Right cardiac atrium (tissue), 5 donors: ENCODE measurements around the gene PLAC8. TPM values are rescaled to one million over a fixed set of nuclear protein-coding genes. Genes with fewer than 3 reads are reported as not detected.
A peak's percentile ranks its signal among the peaks of the same experiment; 100 is the strongest.

Experiments
- ATAC-seq, 2 donors: fragments of 200-7000 bp; cut with Tn5 transposase; one replicate each; pipeline versions ENCODE4 v1.8.0 to v1.9.1; 2020; ENCODE audit warnings: moderate library complexity in 2 of 2, mild to moderate bottlenecking in 1 of 2
- DNase-seq, 3 donors: peaks; one replicate each; pipeline ENCODE4 v3.0.0-alpha.2; 2020
- H3K27ac ChIP-seq: one replicate; pipeline ENCODE4 v1.5.1; 2013; ENCODE audit warnings: mild to moderate bottlenecking, low read length, control low read depth, moderate library complexity
- H3K27me3 ChIP-seq: one replicate; pipeline ENCODE4 v1.6.1; 2013; ENCODE audit not compliant: control insufficient read depth, insufficient read depth
- H3K4me1 ChIP-seq: one replicate; pipeline ENCODE4 v1.6.1; 2013; ENCODE audit warnings: low read length; ENCODE audit not compliant: control insufficient read depth, insufficient read depth
- H3K4me3 ChIP-seq: one replicate; pipeline ENCODE4 v1.5.1; 2013; ENCODE audit warnings: low read length, control low read depth
- H3K9me3 ChIP-seq: one replicate; pipeline ENCODE4 v1.6.1; 2013; ENCODE audit warnings: low read length; ENCODE audit not compliant: control insufficient read depth
- WGBS: extraction: QIAGEN DNeasy Blood & Tissue Kit; methylation state at CpG from one replicate; pipeline ENCODE4 v1.1.7; 2013; 5-methylcytosine and 5-hydroxymethylcytosine counted together
- intact Hi-C, 4 donors: fragments of 100-400 bp; cut with DNase I; formaldehyde crosslinking; loops; one replicate each; pipeline versions ENCODE4 v1.11.0 to v1.14.0; 2022 to 2023
- polyA plus RNA-seq: library from polyadenylated mRNA; stranded (reverse); fragments of 200-250 nt; gene quantifications from one replicate; pipeline ENCODE4 v1.2.3, GENCODE V29; 2013
- total RNA-seq, 4 donors: library from RNA; stranded (reverse); fragmentation: NEBNext Ultra II Directional; extraction: Animal tissue kit (Norgen Biotek cat#: 25700); gene quantifications; one replicate each; pipeline ENCODE4 v1.2.1, GENCODE V29; 2021
- donor health status: healthy with polysubstance abuse.
- donor health status: DM: no; HTN: yes; CAD: no.
- donor health status: DM: no; HTN: no; CAD: no.
- donor health status: DM: no; HTN: yes; CAD: no; lungs with severe emphysema.
- donor health status: DM: yes; HTN: yes; CAD: no.

The PLAC8 gene
- total and polyA plus RNA-seq, 5 donors, result 1.2 to 5.0 (median 2.8) TPM

GRCh38 chr4:83132065-83132464 is 17.5 kb upstream of the PLAC8 start:
- Histone ChIP-seq H3K4me1 (no peaks in the 10 kb centered on the region), H3K9me3 (no peaks in the 10 kb centered on the region), H3K4me3 (no peak overlapping the region), H3K27me3 (no peaks in the 10 kb centered on the region), H3K27ac (no peak overlapping the region)
- no peak for ATAC-seq
- 77% methylated on average over 1 of the region's 1 CpG for WGBS
- intact Hi-C loops, result no loop called here
- no peak for DNase-seq

- intact Hi-C loops, result no loop called here
- WGBS, result 76% methylated on average over 2 of the region's 2 CpGs
- Histone ChIP-seq H3K27ac (no peak overlapping the region), H3K4me1 (no peaks in the 10 kb centered on the region), H3K27me3 (no peaks in the 10 kb centered on the region), H3K9me3 (no peaks in the 10 kb centered on the region), H3K4me3 (no peak overlapping the region)
- no peak for DNase-seq
- no peak for ATAC-seq
Observed at GRCh38 chr4:83129264-83129663, 14.7 kb upstream of the PLAC8 start.

- no peak for ATAC-seq
- 78% methylated on average over 5 of the region's 5 CpGs for WGBS
Observed at GRCh38 chr4:83128240-83128929, 13.9 kb upstream of the PLAC8 start.

GRCh38 chr4:83125738-83126141 is 11.2 kb upstream of the PLAC8 start:
- ATAC-seq (no peak), DNase-seq (no peak)
- intact Hi-C loops, result no loop called here
- 78% methylated on average over 9 of the region's 9 CpGs for WGBS
- Histone ChIP-seq H3K27me3 (no peaks in the 10 kb centered on the region), H3K4me3 (no peak overlapping the region), H3K4me1 (no peaks in the 10 kb centered on the region), H3K9me3 (no peaks in the 10 kb centered on the region), H3K27ac (no peak overlapping the region)

More at GRCh38 chr4:83128240-83128929, 13.9 kb upstream of the PLAC8 start:
- Histone ChIP-seq H3K4me3 (no peak overlapping the region), H3K4me1 (no peaks in the 10 kb centered on the region), H3K27ac (no peak overlapping the region), H3K27me3 (no peaks in the 10 kb centered on the region), H3K9me3 (no peaks in the 10 kb centered on the region)
- intact Hi-C loops, result no loop called here
- DNase-seq, result no peak

GRCh38 chr4:83124111-83124780 is 9.7 kb upstream of the PLAC8 start:
- DNase-seq (no peak), ATAC-seq (peak in 1 of 2 donors; percentile 43)
- Histone ChIP-seq H3K4me1 (no peaks in the 10 kb centered on the region), H3K4me3 (no peak overlapping the region), H3K9me3 (no peaks in the 10 kb centered on the region), H3K27me3 (no peaks in the 10 kb centered on the region), H3K27ac (no peak overlapping the region)
- 68% methylated on average over 10 of the region's 10 CpGs for WGBS
- intact Hi-C loops, result no loop called here

- DNase-seq, result no peak
- Histone ChIP-seq H3K27me3 (no peaks in the 10 kb centered on the region), H3K4me1 (no peaks in the 10 kb centered on the region), H3K9me3 (no peaks in the 10 kb centered on the region), H3K4me3 (no peak overlapping the region), H3K27ac (no peak overlapping the region)
- 81% methylated on average over 5 of the region's 5 CpGs for WGBS
- intact Hi-C loops, result no loop called here
- ATAC-seq, result no peak
Observed at GRCh38 chr4:83121246-83121645, 6.7 kb upstream of the PLAC8 start.

GRCh38 chr4:83118869-83119268 is 4.3 kb upstream of the PLAC8 start:
- intact Hi-C loops, result no loop called here
- no peaks in the 10 kb centered on the region for H3K4me1 ChIP-seq
- 81% methylated on average over 2 of the region's 2 CpGs for WGBS
- no peak for ATAC-seq
- H3K9me3 ChIP-seq, result no peaks in the 10 kb centered on the region
- no peak for DNase-seq
- H3K27ac ChIP-seq, result no peak overlapping the region
- H3K4me3 ChIP-seq, result no peak overlapping the region
- H3K27me3 ChIP-seq, result no peaks in the 10 kb centered on the region

GRCh38 chr4:83115656-83116285 is 1.2 kb upstream of the PLAC8 start:
- ATAC-seq, result no peak
- no peak for DNase-seq
- intact Hi-C loops, result no loop called here
- WGBS, result 75% methylated on average over 8 of the region's 8 CpGs
- no peaks in the 10 kb centered on the region for H3K9me3 ChIP-seq
- no peak overlapping the region for H3K4me3 ChIP-seq
- no peak overlapping the region for H3K27ac ChIP-seq
- no peaks in the 10 kb centered on the region for H3K4me1 ChIP-seq
- H3K27me3 ChIP-seq, result no peaks in the 10 kb centered on the region

GRCh38 chr4:83115000-83115399 is 471 bp upstream of the PLAC8 start:
- intact Hi-C loops, result no loop called here
- H3K4me3 ChIP-seq, result no peak overlapping the region
- no peak overlapping the region for H3K27ac ChIP-seq
- no peaks in the 10 kb centered on the region for H3K27me3 ChIP-seq
- ATAC-seq (no peak), DNase-seq (no peak)
- H3K4me1 ChIP-seq, result no peaks in the 10 kb centered on the region
- no peaks in the 10 kb centered on the region for H3K9me3 ChIP-seq

GRCh38 chr4:83113429-83113786 is 1.1 kb downstream of the PLAC8 start:
- ATAC-seq (no peak), DNase-seq (no peak)
- no peak overlapping the region for H3K27ac ChIP-seq
- no peaks in the 10 kb centered on the region for H3K27me3 ChIP-seq
- no peaks in the 10 kb centered on the region for H3K9me3 ChIP-seq
- H3K4me1 ChIP-seq, result no peaks in the 10 kb centered on the region
- intact Hi-C loops, result no loop called here
- WGBS, result 60% methylated on average over 3 of the region's 3 CpGs
- H3K4me3 ChIP-seq, result no peak overlapping the region

- Histone ChIP-seq H3K4me1 (no peaks in the 10 kb centered on the region), H3K27me3 (no peaks in the 10 kb centered on the region), H3K9me3 (no peaks in the 10 kb centered on the region), H3K27ac (no peak overlapping the region), H3K4me3 (no peak overlapping the region)
- intact Hi-C loops, result no loop called here
- DNase-seq (no peak), ATAC-seq (no peak)
- whole genome bisulfite sequencing, result 81% methylated on average over 16 of the region's 16 CpGs
Observed at GRCh38 chr4:83112678-83113428, 1.7 kb downstream of the PLAC8 start.
